ENCODE data around the gene PTDSS2. TPM values are rescaled to one million over a fixed set of nuclear protein-coding genes. Genes with fewer than 3 reads are reported as not detected.

Gene PTDSS2
- total RNA-seq, 2 donors from 2014 or later = 26.8 to 32.5 TPM

- no peak for TF ChIP-seq CTCF (IDR thresholded peaks at IDR 0.05)
- peak overlapping the region; percentile 100 for H3K27ac ChIP-seq
- no peaks in the 10 kb centered on the region for H3K9me3 ChIP-seq
- peaks cover 0 to 39% of the 10 kb centered on the region in 2 donors for H3K4me1 ChIP-seq
- H3K36me3 ChIP-seq = peaks cover 84% of the 10 kb centered on the region
- H3K27me3 ChIP-seq = no peaks in the 10 kb centered on the region
- no peak overlapping the region for H3K4me3 ChIP-seq
- DNase-seq (ENCODE audit: low spot score) = no peak
These were observed 48.5 kb downstream of the PTDSS2 start for GRCh38 chr11:498297-499181.

- no peak for DNase-seq (ENCODE audit: low spot score)
- peak overlapping the region; percentile 100 for H3K27ac ChIP-seq
These were observed 49.4 kb downstream of the PTDSS2 start for GRCh38 chr11:499201-500076.

GRCh38 chr11:501001-501682 is 51.1 kb downstream of the PTDSS2 start:
- peaks cover 0 to 65% of the 10 kb centered on the region in 2 donors for H3K4me1 ChIP-seq
- no peaks in the 10 kb centered on the region for H3K9me3 ChIP-seq
- DNase-seq (ENCODE audit: low spot score) = no peak
- H3K36me3 ChIP-seq = peaks cover 58% of the 10 kb centered on the region
- H3K27ac ChIP-seq = peak overlapping the region; percentile 100
- H3K27me3 ChIP-seq = no peaks in the 10 kb centered on the region
- no peak for TF ChIP-seq CTCF (IDR thresholded peaks at IDR 0.05)
- H3K4me3 ChIP-seq = no peak overlapping the region

More at GRCh38 chr11:499201-500076, 49.4 kb downstream of the PTDSS2 start:
- H3K4me3 ChIP-seq = no peak overlapping the region
- H3K9me3 ChIP-seq = no peaks in the 10 kb centered on the region
- no peaks in the 10 kb centered on the region for H3K27me3 ChIP-seq
- peaks cover 75% of the 10 kb centered on the region for H3K36me3 ChIP-seq
- TF ChIP-seq CTCF (IDR thresholded peaks at IDR 0.05) = no peak
- H3K4me1 ChIP-seq = peaks cover 0 to 48% of the 10 kb centered on the region in 2 donors

GRCh38 chr11:501683-502287 is 51.7 kb downstream of the PTDSS2 start:
- Histone ChIP-seq H3K27me3 (no peaks in the 10 kb centered on the region), H3K4me1 (peaks cover 0 to 65% of the 10 kb centered on the region in 2 donors), H3K36me3 (peaks cover 52% of the 10 kb centered on the region), H3K27ac (peak overlapping the region; percentile 100), H3K9me3 (no peaks in the 10 kb centered on the region), H3K4me3 (no peak overlapping the region)
- DNase-seq (ENCODE audit: low spot score) = no peak
- no peak for TF ChIP-seq CTCF (IDR thresholded peaks at IDR 0.05)

Measured in right atrium auricular region (tissue), 2 donors.